ENCODE data around the gene CUEDC1. TPM values are rescaled to one million over a fixed set of nuclear protein-coding genes. Genes with fewer than 3 reads are reported as not detected.
A peak's percentile ranks its signal among the peaks of the same experiment; 100 is the strongest.

The CUEDC1 gene
- total and polyA plus RNA-seq, 2 of the 13 experiments (the other 11 are each of a cell fraction or from before 2014, with no cell fraction given): 7.4 to 12.9 TPM

DNA sequence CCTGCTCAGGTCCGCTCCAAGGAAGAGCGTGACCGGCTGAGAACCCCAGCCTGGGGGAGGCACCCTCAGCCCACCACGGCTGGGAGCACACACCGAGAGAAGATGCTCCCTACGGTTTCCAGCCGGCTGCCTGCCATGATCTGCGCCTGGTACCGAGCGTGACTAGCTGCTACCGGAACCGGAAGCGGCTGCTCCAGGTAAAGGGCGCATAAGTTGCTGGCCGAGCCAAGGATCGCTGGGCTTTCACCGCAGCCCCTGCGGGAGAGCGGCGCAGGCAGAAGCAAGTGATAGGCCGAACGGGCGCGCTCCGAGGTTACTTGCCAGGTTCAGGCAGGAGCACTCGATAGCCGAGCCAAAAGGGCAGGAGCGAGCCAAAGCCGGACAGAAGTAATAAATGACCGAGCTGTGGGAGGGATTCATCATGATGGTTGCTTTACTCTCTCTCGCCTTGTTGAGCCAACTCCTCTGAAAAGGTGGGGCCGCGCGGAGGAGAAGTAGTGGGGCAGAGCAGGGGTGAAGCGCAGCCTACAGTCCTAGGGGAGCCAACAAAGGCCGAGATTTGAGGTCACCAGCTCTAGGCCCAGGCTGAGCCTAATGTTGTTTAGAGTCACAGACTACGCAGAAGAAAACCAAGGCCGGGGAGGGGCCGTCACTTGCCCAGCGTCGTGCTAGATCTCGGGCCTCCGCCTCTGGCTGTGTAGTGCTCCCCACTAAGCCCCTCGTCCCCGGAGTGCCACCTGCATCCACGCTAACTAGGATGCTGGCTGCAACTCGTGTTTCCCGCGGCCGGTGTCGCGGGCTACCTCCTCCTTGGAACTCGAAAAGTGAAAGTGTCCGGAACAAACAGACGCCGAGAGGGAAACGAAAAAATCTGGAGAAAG is 105.1 kb downstream of the CUEDC1 start, which contains the start of gene MRPS23 (continued):
- TF ChIP-seq AGO1 (IDR thresholded peaks at IDR 0.05; ENCODE audit: low read depth, low read length, poor library complexity, severe bottlenecking) (peak; percentile 64), ZFP62 (CRISPR knock-in tag; IDR thresholded peaks at IDR 0.05) (no peak), NCOR1 (IDR thresholded peaks at IDR 0.05; ENCODE audit: borderline replicate concordance, low read length) (no peak), MEIS2 (CRISPR knock-in tag; IDR thresholded peaks at IDR 0.05) (peak; percentile 93), ZNF33A (CRISPR knock-in tag; IDR thresholded peaks at IDR 0.05; ENCODE audit: borderline replicate concordance) (no peak), RARA (CRISPR knock-in tag; IDR thresholded peaks at IDR 0.05) (peak; percentile 75), MZF1 (CRISPR knock-in tag; IDR thresholded peaks at IDR 0.05; ENCODE audit: borderline replicate concordance) (no peak; the same call in 1 of the 2 replicates), ZNF558 (CRISPR knock-in tag; IDR thresholded peaks at IDR 0.05; ENCODE audit: borderline replicate concordance) (peak; percentile 97; the same call in 1 of the 2 replicates), NFKBIZ (CRISPR knock-in tag; IDR thresholded peaks at IDR 0.05) (peak; percentile 90; the same call in 1 of the 2 replicates), MXD4 (CRISPR knock-in tag; IDR thresholded peaks at IDR 0.05) (peak; percentile 98), ZNF530 (CRISPR knock-in tag; IDR thresholded peaks at IDR 0.05; ENCODE audit: low read depth) (no peak), ETV5 (CRISPR knock-in tag; IDR thresholded peaks at IDR 0.05; ENCODE audit: borderline replicate concordance) (peak; percentile 97)
- TF ChIP-seq, protein P1, sequence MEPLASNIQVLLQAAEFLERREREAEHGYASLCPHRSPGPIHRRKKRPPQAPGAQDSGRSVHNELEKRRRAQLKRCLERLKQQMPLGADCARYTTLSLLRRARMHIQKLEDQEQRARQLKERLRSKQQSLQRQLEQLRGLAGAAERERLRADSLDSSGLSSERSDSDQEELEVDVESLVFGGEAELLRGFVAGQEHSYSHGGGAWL (CRISPR knock-in tag; IDR thresholded peaks at IDR 0.05): peak; percentile 90
- TF ChIP-seq, protein P2, sequence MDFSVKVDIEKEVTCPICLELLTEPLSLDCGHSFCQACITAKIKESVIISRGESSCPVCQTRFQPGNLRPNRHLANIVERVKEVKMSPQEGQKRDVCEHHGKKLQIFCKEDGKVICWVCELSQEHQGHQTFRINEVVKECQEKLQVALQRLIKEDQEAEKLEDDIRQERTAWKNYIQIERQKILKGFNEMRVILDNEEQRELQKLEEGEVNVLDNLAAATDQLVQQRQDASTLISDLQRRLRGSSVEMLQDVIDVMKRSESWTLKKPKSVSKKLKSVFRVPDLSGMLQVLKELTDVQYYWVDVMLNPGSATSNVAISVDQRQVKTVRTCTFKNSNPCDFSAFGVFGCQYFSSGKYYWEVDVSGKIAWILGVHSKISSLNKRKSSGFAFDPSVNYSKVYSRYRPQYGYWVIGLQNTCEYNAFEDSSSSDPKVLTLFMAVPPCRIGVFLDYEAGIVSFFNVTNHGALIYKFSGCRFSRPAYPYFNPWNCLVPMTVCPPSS (IDR thresholded peaks at IDR 0.05): no peak
- TF ChIP-seq, protein P3, sequence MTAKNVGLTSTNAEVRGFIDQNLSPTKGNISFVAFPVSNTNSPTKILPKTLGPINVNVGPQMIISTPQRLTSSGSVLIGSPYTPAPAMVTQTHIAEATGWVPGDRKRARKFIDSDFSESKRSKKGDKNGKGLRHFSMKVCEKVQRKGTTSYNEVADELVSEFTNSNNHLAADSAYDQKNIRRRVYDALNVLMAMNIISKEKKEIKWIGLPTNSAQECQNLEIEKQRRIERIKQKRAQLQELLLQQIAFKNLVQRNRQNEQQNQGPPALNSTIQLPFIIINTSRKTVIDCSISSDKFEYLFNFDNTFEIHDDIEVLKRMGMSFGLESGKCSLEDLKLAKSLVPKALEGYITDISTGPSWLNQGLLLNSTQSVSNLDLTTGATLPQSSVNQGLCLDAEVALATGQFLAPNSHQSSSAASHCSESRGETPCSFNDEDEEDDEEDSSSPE (CRISPR knock-in tag; IDR thresholded peaks at IDR 0.05): peak; percentile 94
- TF ChIP-seq, protein P4, sequence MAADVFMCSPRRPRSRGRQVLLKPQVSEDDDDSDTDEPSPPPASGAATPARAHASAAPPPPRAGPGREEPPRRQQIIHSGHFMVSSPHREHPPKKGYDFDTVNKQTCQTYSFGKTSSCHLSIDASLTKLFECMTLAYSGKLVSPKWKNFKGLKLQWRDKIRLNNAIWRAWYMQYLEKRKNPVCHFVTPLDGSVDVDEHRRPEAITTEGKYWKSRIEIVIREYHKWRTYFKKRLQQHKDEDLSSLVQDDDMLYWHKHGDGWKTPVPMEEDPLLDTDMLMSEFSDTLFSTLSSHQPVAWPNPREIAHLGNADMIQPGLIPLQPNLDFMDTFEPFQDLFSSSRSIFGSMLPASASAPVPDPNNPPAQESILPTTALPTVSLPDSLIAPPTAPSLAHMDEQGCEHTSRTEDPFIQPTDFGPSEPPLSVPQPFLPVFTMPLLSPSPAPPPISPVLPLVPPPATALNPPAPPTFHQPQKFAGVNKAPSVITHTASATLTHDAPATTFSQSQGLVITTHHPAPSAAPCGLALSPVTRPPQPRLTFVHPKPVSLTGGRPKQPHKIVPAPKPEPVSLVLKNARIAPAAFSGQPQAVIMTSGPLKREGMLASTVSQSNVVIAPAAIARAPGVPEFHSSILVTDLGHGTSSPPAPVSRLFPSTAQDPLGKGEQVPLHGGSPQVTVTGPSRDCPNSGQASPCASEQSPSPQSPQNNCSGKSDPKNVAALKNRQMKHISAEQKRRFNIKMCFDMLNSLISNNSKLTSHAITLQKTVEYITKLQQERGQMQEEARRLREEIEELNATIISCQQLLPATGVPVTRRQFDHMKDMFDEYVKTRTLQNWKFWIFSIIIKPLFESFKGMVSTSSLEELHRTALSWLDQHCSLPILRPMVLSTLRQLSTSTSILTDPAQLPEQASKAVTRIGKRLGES (CRISPR knock-in tag; IDR thresholded peaks at IDR 0.05; ENCODE audit: borderline replicate concordance): 0 out of 2 replicates have a peak, but pooled peaks have one; percentile 55
- TF ChIP-seq, protein P5, sequence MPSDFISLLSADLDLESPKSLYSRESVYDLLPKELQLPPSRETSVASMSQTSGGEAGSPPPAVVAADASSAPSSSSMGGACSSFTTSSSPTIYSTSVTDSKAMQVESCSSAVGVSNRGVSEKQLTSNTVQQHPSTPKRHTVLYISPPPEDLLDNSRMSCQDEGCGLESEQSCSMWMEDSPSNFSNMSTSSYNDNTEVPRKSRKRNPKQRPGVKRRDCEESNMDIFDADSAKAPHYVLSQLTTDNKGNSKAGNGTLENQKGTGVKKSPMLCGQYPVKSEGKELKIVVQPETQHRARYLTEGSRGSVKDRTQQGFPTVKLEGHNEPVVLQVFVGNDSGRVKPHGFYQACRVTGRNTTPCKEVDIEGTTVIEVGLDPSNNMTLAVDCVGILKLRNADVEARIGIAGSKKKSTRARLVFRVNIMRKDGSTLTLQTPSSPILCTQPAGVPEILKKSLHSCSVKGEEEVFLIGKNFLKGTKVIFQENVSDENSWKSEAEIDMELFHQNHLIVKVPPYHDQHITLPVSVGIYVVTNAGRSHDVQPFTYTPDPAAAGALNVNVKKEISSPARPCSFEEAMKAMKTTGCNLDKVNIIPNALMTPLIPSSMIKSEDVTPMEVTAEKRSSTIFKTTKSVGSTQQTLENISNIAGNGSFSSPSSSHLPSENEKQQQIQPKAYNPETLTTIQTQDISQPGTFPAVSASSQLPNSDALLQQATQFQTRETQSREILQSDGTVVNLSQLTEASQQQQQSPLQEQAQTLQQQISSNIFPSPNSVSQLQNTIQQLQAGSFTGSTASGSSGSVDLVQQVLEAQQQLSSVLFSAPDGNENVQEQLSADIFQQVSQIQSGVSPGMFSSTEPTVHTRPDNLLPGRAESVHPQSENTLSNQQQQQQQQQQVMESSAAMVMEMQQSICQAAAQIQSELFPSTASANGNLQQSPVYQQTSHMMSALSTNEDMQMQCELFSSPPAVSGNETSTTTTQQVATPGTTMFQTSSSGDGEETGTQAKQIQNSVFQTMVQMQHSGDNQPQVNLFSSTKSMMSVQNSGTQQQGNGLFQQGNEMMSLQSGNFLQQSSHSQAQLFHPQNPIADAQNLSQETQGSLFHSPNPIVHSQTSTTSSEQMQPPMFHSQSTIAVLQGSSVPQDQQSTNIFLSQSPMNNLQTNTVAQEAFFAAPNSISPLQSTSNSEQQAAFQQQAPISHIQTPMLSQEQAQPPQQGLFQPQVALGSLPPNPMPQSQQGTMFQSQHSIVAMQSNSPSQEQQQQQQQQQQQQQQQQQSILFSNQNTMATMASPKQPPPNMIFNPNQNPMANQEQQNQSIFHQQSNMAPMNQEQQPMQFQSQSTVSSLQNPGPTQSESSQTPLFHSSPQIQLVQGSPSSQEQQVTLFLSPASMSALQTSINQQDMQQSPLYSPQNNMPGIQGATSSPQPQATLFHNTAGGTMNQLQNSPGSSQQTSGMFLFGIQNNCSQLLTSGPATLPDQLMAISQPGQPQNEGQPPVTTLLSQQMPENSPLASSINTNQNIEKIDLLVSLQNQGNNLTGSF (CRISPR knock-in tag; IDR thresholded peaks at IDR 0.05): peak; percentile 10

Measured in HepG2 (cell line).